Esophagus (tissue), 2 donors: ENCODE results near the gene PRKACB. TPM values are rescaled to one million over a fixed set of nuclear protein-coding genes. Genes with fewer than 3 reads are reported as not detected.
A peak's percentile ranks its signal among the peaks of the same experiment; 100 is the strongest.
"Not testable (repeated sequence)": the region's sequence is repeated elsewhere in the genome, so short reads cannot be mapped to it uniquely, and the experiment has no call there.

Experiments used
- H3K27ac ChIP-seq, 2 donors: one replicate each; pipeline ENCODE4 v1.5.1; 2013; ENCODE audit warnings: low read depth in 2 of 2, mild to moderate bottlenecking in 2 of 2, inconsistent platforms in 1 of 2, low read length in 1 of 2, moderate library complexity in 1 of 2
- H3K27me3 ChIP-seq, 2 donors: one replicate each; pipeline ENCODE4 v1.6.1; 2013; ENCODE audit warnings: low read length in 2 of 2, control low read depth in 1 of 2, mild to moderate bottlenecking in 1 of 2; ENCODE audit not compliant: insufficient read depth in 2 of 2, control insufficient read depth in 1 of 2
- H3K36me3 ChIP-seq, 2 donors: one replicate each; pipeline ENCODE4 v1.6.1; 2013; ENCODE audit warnings: low read length in 1 of 2; ENCODE audit not compliant: control insufficient read depth in 2 of 2, insufficient read depth in 2 of 2
- H3K4me1 ChIP-seq, 2 donors: one replicate each; pipeline ENCODE4 v1.6.1; 2013; ENCODE audit warnings: low read length in 1 of 2; ENCODE audit not compliant: control insufficient read depth in 2 of 2, insufficient read depth in 2 of 2
- H3K4me3 ChIP-seq, 2 donors: one replicate each; pipeline ENCODE4 v1.5.1; 2013; ENCODE audit warnings: low read length in 2 of 2, mild to moderate bottlenecking in 2 of 2, low read depth in 1 of 2, moderate library complexity in 1 of 2
- H3K9me3 ChIP-seq, 2 donors: one replicate each; pipeline ENCODE4 v1.6.1; 2013; ENCODE audit warnings: mild to moderate bottlenecking in 2 of 2, low read depth in 1 of 2, low read length in 1 of 2, moderate library complexity in 1 of 2; ENCODE audit not compliant: control insufficient read depth in 2 of 2, insufficient read depth in 1 of 2
- WGBS, 2 donors: extraction: QIAGEN DNeasy Blood & Tissue Kit; methylation state at CpG; one replicate each; pipeline ENCODE4 v1.1.7; 2013; 5-methylcytosine and 5-hydroxymethylcytosine counted together
- polyA plus RNA-seq, 2 donors: library from polyadenylated mRNA; stranded (reverse); fragments of 200-250 nt; gene quantifications; one replicate each; pipeline ENCODE4 v1.2.3, GENCODE V29; 2013
- donor health status: healthy with polysubstance abuse.
- donor health status: Bipolar disorder and iron deficiency.

Gene PRKACB
- polyA plus RNA-seq, 2 donors: 4.1 to 5.1 TPM

DNA sequence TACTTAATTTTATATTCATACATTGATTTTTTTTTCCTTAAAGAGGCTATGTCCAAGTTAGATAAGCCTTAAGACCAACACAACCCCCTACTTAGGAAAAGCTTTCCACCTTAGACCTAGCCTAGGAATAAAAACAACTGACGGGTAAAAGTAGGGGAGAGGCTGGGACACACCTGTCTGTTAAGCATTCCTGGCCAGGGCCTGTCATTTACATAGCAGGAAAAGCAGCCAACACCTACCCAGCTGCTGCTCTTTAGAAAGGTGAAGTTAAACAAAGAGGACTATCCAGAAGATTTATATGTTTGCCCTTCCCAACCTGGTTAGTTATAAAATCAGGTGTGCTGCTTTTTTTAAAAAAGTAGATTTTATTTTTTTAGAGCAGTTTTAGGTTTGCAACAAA, 128.3 kb downstream of the PRKACB start:
- Histone ChIP-seq H3K27ac (peak overlapping the region; percentile 13 to 58), H3K4me1 (peaks cover 0 to 3% of the 10 kb centered on the region in 2 donors), H3K9me3 (no peaks in the 10 kb centered on the region), H3K36me3 (no peaks in the 10 kb centered on the region), H3K27me3 (no peaks in the 10 kb centered on the region), H3K4me3 (no peak overlapping the region)
- WGBS, 2 donors: 54 to 66% methylated on average over 1 of the region's 1 CpG

GRCh38 chr1:84277343-84278059, 133.4 kb downstream of the PRKACB start:
- Histone ChIP-seq H3K4me1 (no peaks in the 10 kb centered on the region), H3K9me3 (no peaks in the 10 kb centered on the region), H3K27me3 (no peaks in the 10 kb centered on the region), H3K4me3 (no peak overlapping the region), H3K27ac (no peak overlapping the region), H3K36me3 (no peaks in the 10 kb centered on the region)
- WGBS, 2 donors: 96 to 97% methylated on average over 1 of the region's 1 CpG

- Histone ChIP-seq H3K9me3 (no peaks in the 10 kb centered on the region), H3K27ac (no peak overlapping the region)
- WGBS, 2 donors: 40 to 56% methylated on average over 7 of the region's 7 CpGs
These were observed 134.8 kb downstream of the PRKACB start for GRCh38 chr1:84278905-84279304.

GRCh38 chr1:84280912-84281311, 136.8 kb downstream of the PRKACB start:
- no peaks in the 10 kb centered on the region for H3K9me3 ChIP-seq
- no peak overlapping the region for H3K4me3 ChIP-seq
- H3K27me3 ChIP-seq: no peaks in the 10 kb centered on the region
- H3K27ac ChIP-seq: no peak overlapping the region
- H3K4me1 ChIP-seq: no peaks in the 10 kb centered on the region
- no peaks in the 10 kb centered on the region for H3K36me3 ChIP-seq

More at GRCh38 chr1:84278905-84279304, 134.8 kb downstream of the PRKACB start:
- H3K36me3 ChIP-seq: no peaks in the 10 kb centered on the region
- no peaks in the 10 kb centered on the region for H3K27me3 ChIP-seq
- H3K4me1 ChIP-seq: no peaks in the 10 kb centered on the region
- H3K4me3 ChIP-seq: no peak overlapping the region

- Histone ChIP-seq H3K4me1 (no peaks in the 10 kb centered on the region), H3K27ac (no peak overlapping the region), H3K27me3 (no peaks in the 10 kb centered on the region), H3K9me3 (peaks cover 0 to 2% of the 10 kb centered on the region in 2 donors), H3K36me3 (no peaks in the 10 kb centered on the region), H3K4me3 (no peak overlapping the region)
- 100% methylated on average over 1 of the region's 1 CpG for WGBS, 2 donors
These were observed 138.8 kb downstream of the PRKACB start for GRCh38 chr1:84282780-84283333.

GRCh38 chr1:84283381-84283780, 139.3 kb downstream of the PRKACB start:
- Histone ChIP-seq H3K9me3 (peaks cover 0 to 2% of the 10 kb centered on the region in 2 donors), H3K27ac (no peak overlapping the region), H3K4me3 (no peak overlapping the region), H3K36me3 (no peaks in the 10 kb centered on the region), H3K4me1 (no peaks in the 10 kb centered on the region), H3K27me3 (no peaks in the 10 kb centered on the region)
- WGBS, 2 donors: 63 to 81% methylated on average over 1 of the region's 1 CpG

GRCh38 chr1:84286071-84286470, 142.0 kb downstream of the PRKACB start:
- WGBS, 2 donors: 67 to 69% methylated on average over 1 of the region's 1 CpG
- Histone ChIP-seq H3K27me3 (no peaks in the 10 kb centered on the region), H3K36me3 (no peaks in the 10 kb centered on the region)

DNA sequence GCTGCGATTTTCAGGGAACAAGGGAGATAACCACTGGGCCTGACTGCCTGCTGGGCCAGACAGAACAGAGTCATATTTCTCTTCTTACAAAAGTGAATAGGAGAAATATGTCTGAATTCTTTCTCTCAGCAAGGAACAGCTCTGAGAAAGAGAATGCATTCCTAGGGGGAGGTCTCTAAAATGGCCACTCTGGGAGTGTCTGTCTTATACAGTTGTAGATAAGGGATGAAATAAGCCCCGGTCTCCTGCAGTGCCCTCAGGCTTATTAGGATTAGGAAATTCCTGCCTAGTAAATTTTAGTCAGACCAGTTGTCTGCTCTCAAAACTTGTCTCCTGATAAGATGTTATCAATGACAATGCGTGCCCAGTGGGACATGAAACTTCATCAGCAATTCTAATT, 143.3 kb downstream of the PRKACB start:
- H3K9me3 ChIP-seq, H3K4me3 ChIP-seq, H3K27ac ChIP-seq, H3K27me3 ChIP-seq, H3K36me3 ChIP-seq, H3K4me1 ChIP-seq: not testable (repeated sequence)
- 64 to 65% methylated on average over 3 of the region's 3 CpGs for WGBS, 2 donors

More at GRCh38 chr1:84286071-84286470, 142.0 kb downstream of the PRKACB start:
- Histone ChIP-seq H3K27ac (no peak overlapping the region), H3K9me3 (peaks cover 0 to 2% of the 10 kb centered on the region in 2 donors), H3K4me1 (no peaks in the 10 kb centered on the region), H3K4me3 (no peak overlapping the region)
